Measurements from ENCODE around the gene DHRS9. TPM values are rescaled to one million over a fixed set of nuclear protein-coding genes. Genes with fewer than 3 reads are reported as not detected.

The DHRS9 gene
- total RNA-seq, 1 donor from 2014 or later, result 2.3 TPM

- Mint-ChIP-seq H3K9me3 (no peaks in the 10 kb centered on the region), H3K27me3 (ENCODE audit: insufficient read depth) (no peaks in the 10 kb centered on the region), H3K4me1 (ENCODE audit: low read depth) (peaks cover 44% of the 10 kb centered on the region), H3K4me3 (peak overlapping the region; percentile 29), H3K36me3 (ENCODE audit: low read depth) (peaks cover 2% of the 10 kb centered on the region), H3K27ac (peak overlapping the region; percentile 54)
- DNase-seq (ENCODE audit: low spot score), result no peak
- intact Hi-C loops (cut with micrococcal nuclease), result loop anchor here (1.0 to 5.0 kb wide), 3 partner anchors 22 to 111 kb away; no protein-coding TSS in a partner anchor
These were observed 3.0 kb downstream of the DHRS9 start for GRCh38 chr2:169072163-169072925.

- Mint-ChIP-seq H3K36me3 (ENCODE audit: low read depth) (peaks cover 2% of the 10 kb centered on the region), H3K9me3 (no peaks in the 10 kb centered on the region), H3K4me1 (ENCODE audit: low read depth) (peaks cover 44% of the 10 kb centered on the region), H3K27ac (peak overlapping the region; percentile 52), H3K4me3 (no peak overlapping the region), H3K27me3 (ENCODE audit: insufficient read depth) (no peaks in the 10 kb centered on the region)
- no peak for DNase-seq (ENCODE audit: low spot score)
- intact Hi-C loops (cut with micrococcal nuclease), result loop anchor here (2.0 to 5.0 kb wide), 2 partner anchors 21 to 34 kb away; no protein-coding TSS in a partner anchor
These were observed 4.0 kb downstream of the DHRS9 start for GRCh38 chr2:169073211-169073962.

GRCh38 chr2:169073963-169074751 is 4.8 kb downstream of the DHRS9 start:
- Mint-ChIP-seq H3K27ac (peak overlapping the region; percentile 52), H3K36me3 (ENCODE audit: low read depth) (no peaks in the 10 kb centered on the region), H3K4me3 (no peak overlapping the region), H3K9me3 (no peaks in the 10 kb centered on the region), H3K4me1 (ENCODE audit: low read depth) (peaks cover 40% of the 10 kb centered on the region), H3K27me3 (ENCODE audit: insufficient read depth) (no peaks in the 10 kb centered on the region)
- DNase-seq (ENCODE audit: low spot score), result no peak
- intact Hi-C loops (cut with micrococcal nuclease), result loop anchor here (2.0 to 5.0 kb wide), 2 partner anchors 21 to 33 kb away; no protein-coding TSS in a partner anchor

GRCh38 chr2:169077674-169078240 is 8.4 kb downstream of the DHRS9 start:
- intact Hi-C loops (cut with micrococcal nuclease), result no loop called here
- no peaks in the 10 kb centered on the region for H3K9me3 Mint-ChIP-seq
- no peak overlapping the region for H3K4me3 Mint-ChIP-seq
- no peak overlapping the region for H3K27ac Mint-ChIP-seq
- no peaks in the 10 kb centered on the region for H3K36me3 Mint-ChIP-seq (ENCODE audit: low read depth)
- no peaks in the 10 kb centered on the region for H3K27me3 Mint-ChIP-seq (ENCODE audit: insufficient read depth)
- no peak for DNase-seq (ENCODE audit: low spot score)
- peaks cover 18% of the 10 kb centered on the region for H3K4me1 Mint-ChIP-seq (ENCODE audit: low read depth)

GRCh38 chr2:169080250-169081069 is 11.1 kb downstream of the DHRS9 start:
- Mint-ChIP-seq H3K27me3 (ENCODE audit: insufficient read depth) (no peaks in the 10 kb centered on the region), H3K36me3 (ENCODE audit: low read depth) (no peaks in the 10 kb centered on the region), H3K27ac (no peak overlapping the region), H3K9me3 (peaks cover 1% of the 10 kb centered on the region), H3K4me1 (ENCODE audit: low read depth) (no peaks in the 10 kb centered on the region), H3K4me3 (no peak overlapping the region)
- no peak for DNase-seq (ENCODE audit: low spot score)
- intact Hi-C loops (cut with micrococcal nuclease), result no loop called here

- DNase-seq (ENCODE audit: low spot score), result no peak
- H3K27ac Mint-ChIP-seq, result no peak overlapping the region
- H3K36me3 Mint-ChIP-seq (ENCODE audit: low read depth), result no peaks in the 10 kb centered on the region
- intact Hi-C loops (cut with micrococcal nuclease), result no loop called here
- no peaks in the 10 kb centered on the region for H3K27me3 Mint-ChIP-seq (ENCODE audit: insufficient read depth)
- H3K4me1 Mint-ChIP-seq (ENCODE audit: low read depth), result no peaks in the 10 kb centered on the region
- H3K4me3 Mint-ChIP-seq, result no peak overlapping the region
- peaks cover 12% of the 10 kb centered on the region for H3K9me3 Mint-ChIP-seq
These were observed 12.2 kb downstream of the DHRS9 start for GRCh38 chr2:169081551-169081950.

GRCh38 chr2:169082995-169083394 is 13.6 kb downstream of the DHRS9 start:
- H3K27ac Mint-ChIP-seq, result no peak overlapping the region
- no peaks in the 10 kb centered on the region for H3K4me1 Mint-ChIP-seq (ENCODE audit: low read depth)
- no peaks in the 10 kb centered on the region for H3K36me3 Mint-ChIP-seq (ENCODE audit: low read depth)
- intact Hi-C loops (cut with micrococcal nuclease), result no loop called here
- H3K27me3 Mint-ChIP-seq (ENCODE audit: insufficient read depth), result no peaks in the 10 kb centered on the region
- DNase-seq (ENCODE audit: low spot score), result no peak
- no peak overlapping the region for H3K4me3 Mint-ChIP-seq
- H3K9me3 Mint-ChIP-seq, result peaks cover 12% of the 10 kb centered on the region

GRCh38 chr2:169086893-169087467 is 17.6 kb downstream of the DHRS9 start:
- peaks cover 12% of the 10 kb centered on the region for H3K9me3 Mint-ChIP-seq
- no peak for DNase-seq (ENCODE audit: low spot score)
- no peak overlapping the region for H3K4me3 Mint-ChIP-seq
- H3K4me1 Mint-ChIP-seq (ENCODE audit: low read depth), result no peaks in the 10 kb centered on the region
- H3K36me3 Mint-ChIP-seq (ENCODE audit: low read depth), result no peaks in the 10 kb centered on the region
- intact Hi-C loops (cut with micrococcal nuclease), result no loop called here
- H3K27me3 Mint-ChIP-seq (ENCODE audit: insufficient read depth), result no peaks in the 10 kb centered on the region
- no peak overlapping the region for H3K27ac Mint-ChIP-seq

GRCh38 chr2:169087757-169088379 is 18.5 kb downstream of the DHRS9 start:
- Mint-ChIP-seq H3K36me3 (ENCODE audit: low read depth) (no peaks in the 10 kb centered on the region), H3K27ac (no peak overlapping the region), H3K27me3 (ENCODE audit: insufficient read depth) (no peaks in the 10 kb centered on the region), H3K4me1 (ENCODE audit: low read depth) (no peaks in the 10 kb centered on the region), H3K4me3 (no peak overlapping the region), H3K9me3 (peaks cover 12% of the 10 kb centered on the region)
- intact Hi-C loops (cut with micrococcal nuclease), result no loop called here
- no peak for DNase-seq (ENCODE audit: low spot score)

GRCh38 chr2:169089182-169089581 is 19.8 kb downstream of the DHRS9 start:
- no peaks in the 10 kb centered on the region for H3K4me1 Mint-ChIP-seq (ENCODE audit: low read depth)
- H3K27me3 Mint-ChIP-seq (ENCODE audit: insufficient read depth), result no peaks in the 10 kb centered on the region
- H3K4me3 Mint-ChIP-seq, result no peak overlapping the region
- H3K36me3 Mint-ChIP-seq (ENCODE audit: low read depth), result no peaks in the 10 kb centered on the region
- no peak for DNase-seq (ENCODE audit: low spot score)
- H3K9me3 Mint-ChIP-seq, result peaks cover 12% of the 10 kb centered on the region
- intact Hi-C loops (cut with micrococcal nuclease), result no loop called here
- H3K27ac Mint-ChIP-seq, result no peak overlapping the region

- Mint-ChIP-seq H3K4me3 (no peak overlapping the region), H3K27me3 (ENCODE audit: insufficient read depth) (no peaks in the 10 kb centered on the region), H3K4me1 (ENCODE audit: low read depth) (peaks cover 2% of the 10 kb centered on the region), H3K36me3 (ENCODE audit: low read depth) (no peaks in the 10 kb centered on the region), H3K9me3 (peaks cover 12% of the 10 kb centered on the region), H3K27ac (no peak overlapping the region)
- intact Hi-C loops (cut with micrococcal nuclease), result no loop called here
- DNase-seq (ENCODE audit: low spot score), result no peak
These were observed 20.9 kb downstream of the DHRS9 start for GRCh38 chr2:169090133-169090820.
